Neural progenitor cell (in vitro differentiated cells): ENCODE measurements around the gene PLEKHA5.
"Not testable (repeated sequence)": the region's sequence is repeated elsewhere in the genome, so short reads cannot be mapped to it uniquely, and the experiment has no call there.

Experiments
- CTCF ChIP-seq: fragments of 200-600 bp; sonication (generic); IDR thresholded peaks from 2 replicates; pipeline ENCODE4 v1.5.1; 2017; ENCODE audit warnings: antibody characterized with exemption, mild to moderate bottlenecking
- EZH2phosphoT487 ChIP-seq: fragments of 200-600 bp; sonication (generic); IDR thresholded peaks from 2 replicates; pipeline ENCODE4 v1.6.1; 2017; ENCODE audit warnings: antibody characterized with exemption

GRCh38 chr12:19229021-19229420, 99.5 kb downstream of the PLEKHA5 start:
- not testable (repeated sequence) for TF ChIP-seq CTCF, EZH2phosphoT487
